Heart left ventricle (tissue), 16 donors: ENCODE measurements around the gene ATP2C1. TPM values are rescaled to one million over a fixed set of nuclear protein-coding genes. Genes with fewer than 3 reads are reported as not detected.

Experiments
- ATAC-seq, 4 donors: fragments of 200-7000 bp; cut with Tn5 transposase; one replicate each; pipeline ENCODE4 v1.9.1; 2020 to 2022; ENCODE audit warnings: moderate library complexity in 4 of 4, mild to moderate bottlenecking in 3 of 4, moderate number of reproducible peaks in 1 of 4
- DNase-seq, 5 donors: peaks; one replicate each; pipeline ENCODE4 v3.0.0-alpha.2; 2020
- H3K27ac ChIP-seq, 12 donors: fragments of 200-600 bp; sonication (generic) in 4 of 12; one replicate each; pipeline versions ENCODE4 v1.5.0 to v1.8.0; 2016 to 2022; ENCODE audit warnings: mild to moderate bottlenecking in 2 of 12
- H3K27me3 ChIP-seq, 9 donors: fragments of 200-600 bp; sonication (generic) in 2 of 9; one replicate each; pipeline versions ENCODE4 v1.5.1 to v1.8.0; 2016 to 2022; ENCODE audit warnings: mild to moderate bottlenecking in 3 of 9
- H3K36me3 ChIP-seq, 9 donors: fragments of 200-600 bp; sonication (generic) in 2 of 9; one replicate each; pipeline versions ENCODE4 v1.5.0 to v1.8.0; 2018 to 2022; ENCODE audit warnings: mild to moderate bottlenecking in 2 of 9
- H3K4me1 ChIP-seq, 12 donors: fragments of 200-600 bp; sonication (generic) in 4 of 12; one replicate each; pipeline versions ENCODE4 v1.5.0 to v1.8.0; 2016 to 2022; ENCODE audit warnings: mild to moderate bottlenecking in 3 of 12
- H3K4me3 ChIP-seq, 12 donors: fragments of 200-600 bp; sonication (generic) in 4 of 12; one replicate each; pipeline versions ENCODE4 v1.5.0 to v1.8.0; 2017 to 2022; ENCODE audit warnings: mild to moderate bottlenecking in 9 of 12, moderate library complexity in 4 of 12
- H3K9me3 ChIP-seq, 12 donors: fragments of 200-600 bp; sonication (generic) in 4 of 12; one replicate each; pipeline versions ENCODE4 v1.5.0 to v1.8.0; 2016 to 2022; ENCODE audit warnings: mild to moderate bottlenecking in 1 of 12
- POLR2A ChIP-seq, 2 donors: fragments of 450-650 bp; IDR thresholded peaks; one replicate each; pipeline ENCODE4 v1.6.1; 2017; ENCODE audit warnings: antibody characterized with exemption in 2 of 2, mild to moderate bottlenecking in 2 of 2, moderate library complexity in 2 of 2
- WGBS, 4 donors: extraction: QIAGEN DNeasy Blood & Tissue Kit in 2 of 4; methylation state at CpG; one replicate each; pipeline versions ENCODE4 v1.1.5 to v1.1.7; 2013 to 2018; 5-methylcytosine and 5-hydroxymethylcytosine counted together
- intact Hi-C, 10 donors: fragments of 100-400 bp; cut with DNase I; formaldehyde crosslinking; loops; one replicate each; pipeline versions ENCODE4 v1.11.1 to v1.14.2; 2022
- polyA plus RNA-seq, 2 donors: library from polyadenylated mRNA; stranded (reverse); fragments of 200-250 nt; gene quantifications; one replicate each; pipeline ENCODE4 v1.2.3, GENCODE V29; 2013
- total RNA-seq, 9 donors: library from RNA; depleted of rRNA in 2 of 9; stranded (reverse); fragments of >200 nt in 2 of 9; fragmentation: NEBNext Ultra II Directional in 3 of 9; extraction: Animal tissue kit (Norgen Biotek cat#: 25700) in 3 of 9; gene quantifications; one replicate each; pipeline versions ENCODE4 v1.1.0 to v1.2.4, GENCODE V29; 2016 to 2023
- TF ChIP-seq, protein P1 (sequence below), 12 donors: fragments of 200-600 bp; sonication (generic) in 4 of 12; IDR thresholded peaks; one replicate each; pipeline versions ENCODE4 v1.5.0 to v1.8.0; 2018 to 2022; ENCODE audit warnings: antibody characterized with exemption in 12 of 12, mild to moderate bottlenecking in 5 of 12
- donor health status: ischemic (EF 13 %, LVEDD 7.1; RV severe dilation, severe dysfunction).
- donor health status: healthy with polysubstance abuse.
- donor health status: DM: no; HTN: yes; CAD: no.
- donor health status: DM: no; HTN: no; CAD: no.
- donor health status: ischemic (EF 25% LVEDD 6.9; RV normal size, moderate dysfunction).
- donor health status: ischemic (EF 25% LVEDD 5.7; RV mildly dilated, moderate dysfunction).
- donor health status: healthy.
- donor health status: DM: yes; HTN: yes; CAD: no.
- donor health status: ischemic (EF 35%, LVEDD 5.7; RV mildly dilated, moderate dysfunction).
- donor health status: nonischemic (EF 11% LVEDD 7.7; RV severe dilation, severe dysfunction).
- donor health status: DM: yes; HTN: yes; CAD: no.
- donor health status: PGD.
- donor health status: ischemic (EF 29% LVEDD 5.4; RV normal size, mild dysfunction).
- donor health status: nonischemic (EF 23%, LVEDD 6.1; RV moderate dilation, normal function).

Gene ATP2C1
- total and polyA plus RNA-seq, 11 donors, result 26.1 to 74.4 (median 60.1) TPM

DNA sequence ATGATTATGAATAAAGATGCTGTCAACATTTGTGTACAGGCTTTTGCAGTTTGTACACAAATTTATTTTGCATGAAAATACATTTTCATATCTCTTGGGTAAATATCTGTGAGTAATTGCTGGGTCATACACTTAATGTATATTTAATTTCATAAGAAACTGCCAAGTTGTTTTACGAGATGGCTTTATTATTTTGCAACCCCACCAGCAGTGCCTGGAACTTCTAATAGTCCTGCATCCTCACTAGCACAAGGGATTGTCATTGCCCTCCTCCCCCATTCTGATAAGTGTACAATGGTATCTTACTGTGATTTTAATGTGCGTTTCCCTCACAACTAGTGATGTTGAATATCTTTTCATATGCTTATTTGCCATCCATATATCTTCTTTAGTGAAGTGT is 87.6 kb downstream of the ATP2C1 start:
- no peaks in the 10 kb centered on the region for H3K9me3 ChIP-seq
- intact Hi-C loops, result no loop called here
- 88 to 94% (median 92%) methylated on average over 2 of the region's 2 CpGs for WGBS, 4 donors
- H3K36me3 ChIP-seq, result peaks cover 0 to 85% (median 31%) of the 10 kb centered on the region in 9 donors
- peaks cover 0 to 4% (median 0%) of the 10 kb centered on the region in 12 donors for H3K4me1 ChIP-seq
- DNase-seq (no peak), ATAC-seq (no peak)
- no peak overlapping the region for H3K4me3 ChIP-seq
- H3K27ac ChIP-seq, result no peak overlapping the region
- TF ChIP-seq, protein P1, sequence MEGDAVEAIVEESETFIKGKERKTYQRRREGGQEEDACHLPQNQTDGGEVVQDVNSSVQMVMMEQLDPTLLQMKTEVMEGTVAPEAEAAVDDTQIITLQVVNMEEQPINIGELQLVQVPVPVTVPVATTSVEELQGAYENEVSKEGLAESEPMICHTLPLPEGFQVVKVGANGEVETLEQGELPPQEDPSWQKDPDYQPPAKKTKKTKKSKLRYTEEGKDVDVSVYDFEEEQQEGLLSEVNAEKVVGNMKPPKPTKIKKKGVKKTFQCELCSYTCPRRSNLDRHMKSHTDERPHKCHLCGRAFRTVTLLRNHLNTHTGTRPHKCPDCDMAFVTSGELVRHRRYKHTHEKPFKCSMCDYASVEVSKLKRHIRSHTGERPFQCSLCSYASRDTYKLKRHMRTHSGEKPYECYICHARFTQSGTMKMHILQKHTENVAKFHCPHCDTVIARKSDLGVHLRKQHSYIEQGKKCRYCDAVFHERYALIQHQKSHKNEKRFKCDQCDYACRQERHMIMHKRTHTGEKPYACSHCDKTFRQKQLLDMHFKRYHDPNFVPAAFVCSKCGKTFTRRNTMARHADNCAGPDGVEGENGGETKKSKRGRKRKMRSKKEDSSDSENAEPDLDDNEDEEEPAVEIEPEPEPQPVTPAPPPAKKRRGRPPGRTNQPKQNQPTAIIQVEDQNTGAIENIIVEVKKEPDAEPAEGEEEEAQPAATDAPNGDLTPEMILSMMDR (IDR thresholded peaks at IDR 0.05), result no peak
- no peak for TF ChIP-seq POLR2A (IDR thresholded peaks at IDR 0.05)
- H3K27me3 ChIP-seq, result no peaks in the 10 kb centered on the region

DNA sequence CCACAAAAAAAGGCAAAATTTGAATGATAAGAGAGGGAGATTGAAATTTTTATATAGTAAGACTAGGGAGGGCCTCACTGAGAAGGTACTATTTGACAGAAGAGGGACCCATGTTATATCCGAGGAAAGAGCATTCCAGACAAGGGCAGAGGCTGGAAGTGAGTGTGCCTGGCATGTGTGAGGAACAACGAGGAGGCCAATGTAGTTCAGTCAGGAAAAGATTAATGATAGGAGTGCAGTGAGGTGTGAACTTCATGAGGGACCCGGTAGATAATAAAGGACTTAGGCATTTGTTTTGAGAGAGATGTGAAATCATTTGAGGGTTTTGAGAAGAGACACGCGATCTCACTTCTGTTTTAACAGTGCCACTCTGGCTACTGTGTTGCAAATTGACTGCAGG is 96.4 kb downstream of the ATP2C1 start:
- ATAC-seq (no peak), DNase-seq (no peak)
- no peaks in the 10 kb centered on the region for H3K4me1 ChIP-seq
- TF ChIP-seq POLR2A (IDR thresholded peaks at IDR 0.05), result no peak
- TF ChIP-seq, protein P1 (IDR thresholded peaks at IDR 0.05), result no peak
- intact Hi-C loops, result no loop called here
- H3K9me3 ChIP-seq, result no peaks in the 10 kb centered on the region
- 55 to 65% (median 60%) methylated on average over 5 of the region's 5 CpGs for WGBS, 4 donors
- no peaks in the 10 kb centered on the region for H3K27me3 ChIP-seq
- H3K27ac ChIP-seq, result no peak overlapping the region
- H3K36me3 ChIP-seq, result peaks cover 0 to 48% (median 29%) of the 10 kb centered on the region in 9 donors
- no peak overlapping the region for H3K4me3 ChIP-seq

DNA sequence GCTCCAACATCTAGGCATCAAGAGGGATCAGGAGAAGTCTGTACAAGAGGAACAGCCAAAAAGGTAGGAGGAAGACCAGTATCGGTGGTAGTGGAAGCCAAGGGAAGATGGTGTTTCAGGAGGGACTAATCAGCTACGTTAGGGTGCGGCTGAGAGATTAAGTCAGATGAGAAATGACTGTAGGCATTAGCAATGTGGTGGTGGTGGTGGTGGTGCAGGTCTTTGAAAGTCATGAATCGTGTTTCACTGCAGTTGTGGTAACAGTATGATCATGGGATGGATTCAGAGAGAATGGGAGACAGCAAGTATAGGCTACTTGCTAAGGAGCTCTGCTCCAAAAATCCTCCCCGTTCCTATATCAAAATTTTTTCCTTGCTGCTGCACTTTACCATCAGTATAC is 97.2 kb downstream of the ATP2C1 start:
- ATAC-seq (no peak), DNase-seq (no peak)
- Histone ChIP-seq H3K36me3 (peaks cover 0 to 56% (median 36%) of the 10 kb centered on the region in 9 donors), H3K4me3 (no peak overlapping the region), H3K27ac (no peak overlapping the region), H3K4me1 (no peaks in the 10 kb centered on the region), H3K9me3 (no peaks in the 10 kb centered on the region), H3K27me3 (no peaks in the 10 kb centered on the region)
- intact Hi-C loops, result no loop called here
- TF ChIP-seq, protein P1 (IDR thresholded peaks at IDR 0.05), result no peak
- no peak for TF ChIP-seq POLR2A (IDR thresholded peaks at IDR 0.05)
- WGBS, 4 donors, result 96 to 98% (median 97%) methylated on average over 5 of the region's 5 CpGs

DNA sequence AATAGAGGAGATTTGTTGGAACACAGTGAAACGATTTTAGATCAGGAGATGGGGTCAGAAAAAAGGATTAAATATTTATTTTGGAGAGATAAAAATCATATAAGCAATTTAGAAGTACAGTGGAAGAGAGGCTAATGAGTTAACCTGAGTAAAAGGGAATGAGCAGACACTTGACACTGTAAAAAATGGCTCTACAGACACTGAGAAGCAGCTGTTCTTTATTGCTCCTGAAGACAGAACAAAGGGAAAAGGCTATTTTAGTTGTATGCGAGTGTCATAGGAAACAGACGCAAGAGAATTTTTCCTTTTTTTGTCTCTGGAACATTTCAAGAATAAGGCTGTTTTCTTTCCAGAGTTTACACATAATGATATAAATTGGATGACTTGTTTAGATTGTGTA is 98.5 kb downstream of the ATP2C1 start:
- 87 to 93% (median 91%) methylated on average over 3 of the region's 3 CpGs for WGBS, 4 donors
- no peak for TF ChIP-seq POLR2A (IDR thresholded peaks at IDR 0.05)
- TF ChIP-seq, protein P1 (IDR thresholded peaks at IDR 0.05), result no peak
- DNase-seq, result no peak
- Histone ChIP-seq H3K4me3 (no peak overlapping the region), H3K27me3 (no peaks in the 10 kb centered on the region), H3K27ac (no peak overlapping the region), H3K36me3 (peaks cover 0 to 66% (median 49%) of the 10 kb centered on the region in 9 donors), H3K4me1 (no peaks in the 10 kb centered on the region), H3K9me3 (no peaks in the 10 kb centered on the region)
- intact Hi-C loops, result no loop called here
- no peak for ATAC-seq
